Measurements from ENCODE around the gene LTBP3. TPM values are rescaled to one million over a fixed set of nuclear protein-coding genes. Genes with fewer than 3 reads are reported as not detected.

The LTBP3 gene
- total and polyA plus RNA-seq, 9 of the 15 experiments (the other 6 are each of a cell fraction or from before 2014, with no cell fraction given) = 0.06 to 20.5 (median 4.8) TPM

GRCh38 chr11:65574109-65574810, 16.1 kb upstream of the LTBP3 start (continued):
- TF ChIP-seq TFAM (CRISPR knock-in tag; conservative IDR thresholded peaks at IDR 0.05) (no peak), U2AF1 (optimal IDR thresholded peaks at IDR 0.05; ENCODE audit: low read depth, low read length) (no peak), SNIP1 (IDR thresholded peaks at IDR 0.05; ENCODE audit: low read depth) (no peak; the same call in 1 of the 2 replicates), MLX (CRISPR knock-in tag; conservative IDR thresholded peaks at IDR 0.05) (no peak), TEAD2 (tag; IDR thresholded peaks at IDR 0.05) (no peak), PRDM10 (IDR thresholded peaks at IDR 0.05; ENCODE audit: partially characterized antibody) (no peak), SOX6 (IDR thresholded peaks at IDR 0.05) (peak; percentile 50; the same call in 1 of the 2 replicates), ZNF311 (CRISPR knock-in tag; IDR thresholded peaks at IDR 0.05) (no peak), BRCA1 (IDR thresholded peaks at IDR 0.05) (no peak), BRCA1 (CRISPR knock-in tag; IDR thresholded peaks at IDR 0.05) (no peak), NR1H2 (CRISPR knock-in tag; IDR thresholded peaks at IDR 0.05) (no peak), ATF1 (CRISPR knock-in tag; IDR thresholded peaks at IDR 0.05) (no peak), ATF1 (tag; IDR thresholded peaks at IDR 0.05) (peak; percentile 32), RBM22 (IDR thresholded peaks at IDR 0.05; ENCODE audit: low read depth, low read length, poor library complexity, severe bottlenecking) (peak; percentile 67), SMC3 (conservative IDR thresholded peaks at IDR 0.05; ENCODE audit: insufficient read depth, low read depth, low read length) (peak; percentile 50; the same call in 1 of the 2 replicates), PHF8 (IDR thresholded peaks at IDR 0.05; ENCODE audit: borderline replicate concordance, low read length) (peak; percentile 35; the same call in 1 of the 2 replicates), BACH1 (tag; IDR thresholded peaks at IDR 0.05) (no peak), NEUROD1 (IDR thresholded peaks at IDR 0.05; ENCODE audit: borderline replicate concordance, low read depth, low read length, partially characterized antibody) (peak; percentile 50), ZBTB2 (IDR thresholded peaks at IDR 0.05) (peak; percentile 65), L3MBTL2 (IDR thresholded peaks at IDR 0.05) (peak; percentile 64; the same call in 1 of the 2 replicates), MXI1 (IDR thresholded peaks at IDR 0.05; ENCODE audit: low read depth, low read length) (no peak), GTF2A2 (tag; IDR thresholded peaks at IDR 0.05) (no peak), NR0B1 (IDR thresholded peaks at IDR 0.05; ENCODE audit: partially characterized antibody) (no peak)
